ENCODE results near the gene KRTAP5-9.
A peak's percentile ranks its signal among the peaks of the same experiment; 100 is the strongest.
"Not testable (repeated sequence)": the region's sequence is repeated elsewhere in the genome, so short reads cannot be mapped to it uniquely, and the experiment has no call there.

Gene KRTAP5-9

DNA sequence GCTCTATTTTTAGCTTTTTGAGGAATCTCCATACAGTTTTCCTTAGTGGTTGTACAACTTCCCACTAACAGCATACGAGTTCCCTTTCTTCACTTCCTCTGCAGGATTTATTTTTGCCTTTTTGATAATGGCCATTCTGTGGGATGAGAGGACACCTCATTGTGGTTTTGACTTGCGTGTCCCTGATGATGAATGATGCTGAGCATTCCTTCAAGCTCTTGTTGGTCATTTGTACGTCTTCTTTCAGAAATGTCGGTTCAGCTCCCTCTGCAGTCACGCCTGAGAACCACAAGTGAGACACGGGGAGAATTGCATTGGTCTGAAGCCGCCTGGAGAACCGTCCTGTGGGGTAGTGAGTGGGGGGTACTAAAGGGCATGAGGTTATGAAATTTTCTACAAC is 15.2 kb downstream of the KRTAP5-9 start:
- DNase-seq (ENCODE audit: low read depth), result peak; percentile 30

DNA sequence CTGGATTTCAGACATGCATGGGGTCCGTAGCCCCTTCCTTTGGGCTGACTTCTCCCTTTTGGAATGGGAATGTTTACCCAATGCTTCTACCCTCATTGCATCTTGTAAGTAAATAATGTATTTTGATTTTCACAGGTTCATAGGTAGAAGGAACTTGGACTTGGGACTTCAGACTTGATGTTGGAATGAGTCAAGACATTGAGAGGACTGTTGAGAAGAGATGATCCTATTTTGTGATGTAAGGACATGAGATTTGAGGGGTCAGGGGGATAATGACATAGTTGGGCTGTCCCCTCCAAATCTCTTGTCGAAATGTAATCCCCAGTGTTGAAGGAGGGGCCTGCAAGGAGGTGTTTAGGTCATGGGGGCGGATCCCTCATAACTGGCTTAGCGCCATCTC is 16.2 kb downstream of the KRTAP5-9 start:
- DNase-seq (ENCODE audit: low read depth), result no peak

GRCh38 chr11:71565263-71565662 is 17.0 kb downstream of the KRTAP5-9 start, which contains the start of gene KRTAP5-10:
Gene KRTAP5-10 (plus strand): TSS chr11:71565563. CDS start chr11:71565588, 25 bp downstream.
- no peak for DNase-seq (ENCODE audit: low read depth)

GRCh38 chr11:71566081-71566620 is 17.9 kb downstream of the KRTAP5-9 start:
- no peak for DNase-seq (ENCODE audit: low read depth)

DNA sequence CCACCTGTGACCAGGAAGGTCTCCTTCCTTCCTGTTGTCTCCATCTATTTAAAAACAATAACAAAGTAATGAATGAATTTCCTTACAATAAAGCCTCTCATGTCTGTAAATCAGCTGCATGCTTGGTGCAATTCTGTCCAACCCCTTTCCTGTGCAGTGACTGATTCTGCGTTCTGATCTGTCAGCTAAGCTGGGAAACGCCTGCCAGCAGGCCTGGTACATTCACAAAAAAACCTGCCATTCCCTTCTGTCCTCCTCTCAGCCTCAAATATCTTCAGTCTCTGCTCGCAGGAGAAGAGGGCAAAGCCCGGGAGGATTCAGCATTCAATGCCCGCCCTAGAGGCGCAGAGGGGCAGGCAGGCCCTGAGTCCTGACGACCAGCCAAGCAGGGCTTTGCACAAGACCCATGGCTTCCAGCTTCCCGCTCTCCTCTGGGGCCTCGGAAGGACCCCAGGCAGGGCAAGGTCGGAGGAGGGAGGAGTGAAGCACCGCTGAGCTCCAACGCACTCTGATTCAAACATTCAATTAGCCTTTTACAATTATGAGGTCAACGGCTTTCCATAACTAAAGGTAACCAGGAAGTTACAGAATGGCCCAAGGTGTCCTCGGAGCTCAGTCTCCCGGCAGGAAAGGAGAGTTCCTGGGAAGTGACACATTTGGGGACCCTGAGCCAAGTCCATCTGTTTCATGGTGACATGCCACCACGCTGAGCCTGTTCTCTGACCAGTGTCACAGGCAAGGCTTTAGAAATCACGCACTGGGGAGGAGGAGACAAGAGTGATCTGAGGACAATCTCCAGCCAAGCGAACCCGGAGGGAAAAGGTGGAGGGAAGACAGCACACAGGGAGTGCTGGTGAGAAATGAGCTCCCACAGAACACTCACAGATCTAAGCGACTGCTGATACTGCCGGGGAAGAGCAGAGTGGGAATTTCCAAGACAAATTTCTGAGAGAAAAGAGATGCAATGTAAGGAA is 18.7 kb downstream of the KRTAP5-9 start:
- not testable (repeated sequence) for DNase-seq (ENCODE audit: low read depth)

DNA sequence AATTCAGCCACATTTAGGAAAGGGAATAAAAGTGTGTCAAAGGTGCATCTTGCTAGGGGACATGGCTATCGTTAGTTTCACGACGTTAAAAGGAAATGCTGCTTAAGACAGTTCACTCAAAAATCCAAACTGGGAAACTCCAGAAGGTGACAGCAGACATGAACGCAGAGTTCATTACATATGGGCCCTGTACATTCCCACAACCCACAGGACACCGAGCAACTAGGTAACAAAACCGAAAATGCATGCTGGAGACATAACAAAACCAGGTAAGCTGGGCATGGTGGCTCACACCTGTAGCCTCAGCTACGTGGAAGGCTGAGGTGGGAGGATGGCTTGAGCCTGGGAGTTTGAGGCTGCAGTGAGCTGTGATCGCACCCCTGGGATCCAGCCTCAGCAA is 19.4 kb downstream of the KRTAP5-9 start:
- DNase-seq (ENCODE audit: low read depth), result not testable (repeated sequence)

GRCh38 chr11:71568704-71569349 is 20.6 kb downstream of the KRTAP5-9 start:
- DNase-seq (ENCODE audit: low read depth), result no peak

- DNase-seq (ENCODE audit: low read depth), result not testable (repeated sequence)
These were observed 23.1 kb downstream of the KRTAP5-9 start for GRCh38 chr11:71571101-71571850.

DNA sequence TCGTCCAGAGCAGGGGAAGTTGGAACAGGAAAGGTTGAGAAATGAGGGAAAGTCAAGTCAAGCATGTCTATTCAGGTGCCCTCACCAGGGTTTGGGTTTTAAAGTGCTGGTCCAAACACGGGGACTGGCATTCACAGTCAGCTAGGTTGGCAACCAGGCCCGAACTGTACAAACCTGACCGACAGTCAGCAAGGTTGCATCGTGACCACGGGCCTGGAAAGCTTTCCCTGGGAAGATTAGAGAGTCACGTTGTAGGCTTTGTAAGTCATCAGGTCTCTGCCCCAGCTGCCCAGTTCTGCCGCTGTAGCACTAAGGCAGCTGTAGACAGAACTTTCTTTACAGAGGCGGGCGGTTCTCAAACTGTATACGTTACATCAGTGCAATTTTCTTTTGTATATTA is 24.6 kb downstream of the KRTAP5-9 start:
- no peak for DNase-seq (ENCODE audit: low read depth)

DNA sequence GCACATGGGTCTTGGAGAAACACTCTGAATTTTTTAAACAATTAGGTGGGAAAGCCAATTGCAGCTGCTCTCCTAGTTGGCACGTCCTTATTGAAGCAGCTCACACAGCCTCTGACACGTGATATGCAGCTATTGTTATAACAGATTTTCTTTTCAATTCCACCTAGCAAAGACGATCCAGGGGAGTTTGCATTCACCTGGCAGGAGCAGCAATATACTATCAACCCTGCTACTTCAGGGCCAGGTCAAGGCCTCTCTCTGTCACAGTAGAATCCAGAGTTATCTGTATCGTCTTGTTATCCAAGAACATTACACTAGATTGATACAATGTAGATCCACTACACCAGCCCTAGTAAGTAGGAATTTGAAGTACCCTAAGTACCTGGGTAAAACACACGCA is 26.2 kb downstream of the KRTAP5-9 start:
- DNase-seq (ENCODE audit: low read depth), result no peak

GRCh38 chr11:71575723-71576424 is 27.7 kb downstream of the KRTAP5-9 start:
- no peak for DNase-seq (ENCODE audit: low read depth)

DNA sequence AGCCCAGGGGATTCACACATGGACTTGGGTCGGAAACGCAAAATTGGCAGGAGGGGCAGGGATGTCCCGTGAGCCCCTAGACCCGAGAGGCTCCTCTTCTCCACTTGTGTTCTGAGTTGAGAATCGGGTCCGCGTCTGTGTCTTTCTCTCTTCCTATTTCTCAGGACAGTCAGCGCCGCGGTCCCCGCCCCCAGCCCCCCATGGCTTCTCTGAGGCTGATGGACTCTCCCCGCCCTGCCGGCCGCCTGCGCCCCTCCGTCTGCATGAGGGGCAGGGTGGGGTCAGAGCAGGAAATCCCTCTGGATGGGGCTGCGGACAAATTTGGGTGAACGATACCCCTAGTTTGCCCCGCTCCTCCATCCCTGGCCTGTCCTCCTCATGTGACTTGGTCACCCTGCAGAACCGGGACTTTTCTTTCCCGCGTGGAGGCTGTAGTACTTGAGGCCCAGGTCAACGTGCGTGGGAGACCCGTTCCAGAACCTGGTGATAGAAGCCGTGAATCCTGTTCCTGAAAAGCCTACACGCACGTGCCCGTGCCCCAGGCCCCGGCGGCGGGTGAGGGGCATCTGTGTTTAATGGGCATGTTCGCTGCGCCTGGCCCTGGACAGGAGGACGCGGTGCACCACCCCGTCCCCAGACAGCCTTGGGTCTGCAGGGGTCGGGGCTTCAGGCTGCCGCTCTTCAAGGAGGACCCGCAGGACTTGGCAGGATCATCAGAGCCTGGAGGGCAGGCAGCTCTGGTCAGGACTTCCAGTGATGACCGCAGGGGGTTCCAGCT is 28.7 kb downstream of the KRTAP5-9 start:
- DNase-seq (ENCODE audit: low read depth), result not testable (repeated sequence)

DNA sequence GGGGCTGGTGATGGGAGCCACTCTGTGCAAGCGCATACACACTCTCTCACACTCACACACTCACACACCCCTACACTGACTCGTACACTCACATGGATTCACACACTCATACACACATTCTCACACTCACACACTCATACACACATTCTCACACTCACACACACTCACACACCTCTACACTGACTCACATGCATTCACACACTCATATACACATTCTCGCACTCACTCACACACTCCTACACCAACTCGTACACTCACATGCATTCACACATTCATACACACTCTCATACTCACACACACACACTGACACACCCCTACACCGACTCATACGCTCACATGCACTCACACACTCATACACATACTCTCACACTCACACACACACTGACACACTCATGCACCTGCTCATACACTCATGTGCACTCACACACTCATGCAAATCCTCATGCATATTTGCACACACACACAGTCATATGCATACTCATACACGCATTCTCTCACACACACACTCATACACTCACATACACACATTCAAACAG is 29.3 kb downstream of the KRTAP5-9 start:
- DNase-seq (ENCODE audit: low read depth), result no peak

DNA sequence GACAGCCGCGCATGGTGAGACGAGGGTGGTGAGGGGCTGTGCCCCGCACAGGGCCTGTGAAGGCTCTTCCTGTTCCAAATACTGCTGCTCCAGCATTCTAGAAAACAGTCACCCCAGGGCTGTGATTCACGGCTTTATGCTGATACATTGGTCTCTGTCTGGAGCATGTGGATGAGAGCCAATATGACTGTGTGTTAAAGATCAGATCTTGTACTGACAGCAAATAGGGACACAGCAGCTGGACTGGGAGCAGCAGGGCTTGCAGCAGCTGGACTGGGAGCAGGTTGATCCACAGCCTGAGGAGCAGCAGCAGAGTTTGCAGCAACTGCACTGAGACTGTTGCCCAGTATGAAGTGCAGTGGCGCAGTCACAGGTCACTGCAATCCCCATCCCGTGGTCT is 31.3 kb downstream of the KRTAP5-9 start:
- not testable (repeated sequence) for DNase-seq (ENCODE audit: low read depth)

- DNase-seq (ENCODE audit: low read depth), result peak; percentile 25
These were observed 32.1 kb downstream of the KRTAP5-9 start for GRCh38 chr11:71580057-71581003.

- DNase-seq (ENCODE audit: low read depth), result no peak
These were observed 33.6 kb downstream of the KRTAP5-9 start for GRCh38 chr11:71581826-71582225.

DNA sequence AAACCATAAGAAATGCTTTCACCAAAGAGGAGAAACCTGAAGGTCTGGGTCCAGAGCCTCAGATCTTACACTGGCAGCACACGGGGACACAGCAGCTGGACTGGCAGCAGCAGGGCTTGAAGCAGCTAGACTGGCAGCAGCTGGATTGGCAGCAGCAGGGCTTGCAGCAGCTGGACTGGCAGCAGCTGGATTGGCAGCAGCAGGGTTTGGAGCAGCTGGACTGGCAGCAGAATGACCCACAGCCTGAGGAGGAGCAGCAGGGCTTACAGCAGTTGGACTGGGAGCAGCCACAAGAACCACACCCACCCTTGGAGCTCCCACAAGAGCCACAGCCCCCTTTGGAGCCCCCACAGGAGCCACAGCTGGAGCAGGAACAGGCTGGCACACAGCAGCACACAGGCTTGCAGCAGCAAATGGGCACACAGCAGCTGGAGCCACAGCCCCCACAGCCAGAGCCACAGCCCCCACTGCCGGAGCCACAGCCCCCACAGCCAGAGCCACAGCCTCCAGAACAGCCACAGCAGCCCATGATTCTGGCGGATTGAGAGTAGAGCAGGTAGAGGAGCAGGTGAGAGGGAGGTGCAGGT is 34.2 kb downstream of the KRTAP5-9 start, which contains the start of gene KRTAP5-11:
Gene KRTAP5-11, minus strand, starts transcription at position 567 of the 587 bp plus-strand sequence. Its CDS starts 38 bp downstream, at position 529.
- no peak for DNase-seq (ENCODE audit: low read depth)

- not testable (repeated sequence) for DNase-seq (ENCODE audit: low read depth)
These were observed 34.7 kb downstream of the KRTAP5-9 start for GRCh38 chr11:71582969-71583368.

GRCh38 chr11:71585673-71586072 is 37.5 kb downstream of the KRTAP5-9 start:
- DNase-seq (ENCODE audit: low read depth), result not testable (repeated sequence)

Measured in GM04503 (cell line).